ENCODE data around the gene CLTC.
"Not testable (repeated sequence)": the region's sequence is repeated elsewhere in the genome, so short reads cannot be mapped to it uniquely, and the experiment has no call there.

The CLTC gene

GRCh38 chr17:59634632-59635541 is 15.2 kb downstream of the CLTC start:
- peak in 1 of 5 donors; percentile 49 for DNase-seq

- no peak for DNase-seq
Observed at GRCh38 chr17:59637611-59638310, 18.1 kb downstream of the CLTC start.

- DNase-seq: no peak
Observed at GRCh38 chr17:59638553-59638952, 18.9 kb downstream of the CLTC start.

GRCh38 chr17:59641799-59642484 is 22.2 kb downstream of the CLTC start:
- peak in 1 of 5 donors; percentile 78 for DNase-seq

- DNase-seq: no peak
Observed at GRCh38 chr17:59642565-59642964, 22.9 kb downstream of the CLTC start.

GRCh38 chr17:59643159-59644140 is 23.8 kb downstream of the CLTC start:
- DNase-seq: no peak

- DNase-seq: no peak
Observed at GRCh38 chr17:59647288-59647687, 27.6 kb downstream of the CLTC start.

- no peak for DNase-seq
Observed at GRCh38 chr17:59649886-59650285, 30.2 kb downstream of the CLTC start.

GRCh38 chr17:59650642-59651041 is 30.9 kb downstream of the CLTC start:
- DNase-seq: no peak

GRCh38 chr17:59651346-59651745 is 31.7 kb downstream of the CLTC start:
- peak in 1 of 5 donors; percentile 8 for DNase-seq

- DNase-seq: no peak
Observed at GRCh38 chr17:59652119-59652518, 32.4 kb downstream of the CLTC start.

- not testable (repeated sequence) for DNase-seq
Observed at GRCh38 chr17:59656624-59657023, 36.9 kb downstream of the CLTC start.

- DNase-seq: no peak
Observed at GRCh38 chr17:59666235-59666634, 46.5 kb downstream of the CLTC start.

- DNase-seq: no peak
Observed at GRCh38 chr17:59668816-59669215, 49.1 kb downstream of the CLTC start.

- no peak for DNase-seq
Observed at GRCh38 chr17:59669411-59669810, 49.7 kb downstream of the CLTC start.

GRCh38 chr17:59669944-59670343 is 50.2 kb downstream of the CLTC start:
- no peak for DNase-seq

GRCh38 chr17:59671386-59671785 is 51.7 kb downstream of the CLTC start:
- DNase-seq: no peak

GRCh38 chr17:59675231-59675630 is 55.5 kb downstream of the CLTC start:
- DNase-seq: no peak

- no peak for DNase-seq
Observed at GRCh38 chr17:59676716-59677115, 57.0 kb downstream of the CLTC start.

GRCh38 chr17:59678918-59679317 is 59.2 kb downstream of the CLTC start:
- no peak for DNase-seq

GRCh38 chr17:59680314-59680713 is 60.6 kb downstream of the CLTC start:
- DNase-seq: no peak

GRCh38 chr17:59683283-59683682 is 63.6 kb downstream of the CLTC start:
- no peak for DNase-seq

All from T-helper 1 cell (primary cell).